ENCODE data around the gene RASGRP2. TPM values are rescaled to one million over a fixed set of nuclear protein-coding genes. Genes with fewer than 3 reads are reported as not detected.

The RASGRP2 gene
- total and polyA plus RNA-seq, 2 donors (not counting 1 experiment from before 2014, with no cell fraction given): 1.2 to 5.2 TPM

- no peak overlapping the region for H3K4me2 ChIP-seq (ENCODE audit: extremely low read depth, insufficient read depth, low read length)
- no peaks in the 10 kb centered on the region for H3K79me2 ChIP-seq (ENCODE audit: control insufficient read depth, insufficient read depth, low read length)
- no peak overlapping the region for H2AFZ ChIP-seq (ENCODE audit: low read length)
- H3K27me3 ChIP-seq (ENCODE audit: control insufficient read depth, insufficient read depth, low read length): no peaks in the 10 kb centered on the region
- H3K27ac ChIP-seq (ENCODE audit: insufficient read depth, low read length): no peak overlapping the region
- no peaks in the 10 kb centered on the region for H4K20me1 ChIP-seq (ENCODE audit: control insufficient read depth, extremely low read depth, insufficient read depth, low read length)
- TF ChIP-seq EZH2 (IDR thresholded peaks at IDR 0.05; ENCODE audit: low read length, missing control alignments): no peak
- TF ChIP-seq, protein P1, sequence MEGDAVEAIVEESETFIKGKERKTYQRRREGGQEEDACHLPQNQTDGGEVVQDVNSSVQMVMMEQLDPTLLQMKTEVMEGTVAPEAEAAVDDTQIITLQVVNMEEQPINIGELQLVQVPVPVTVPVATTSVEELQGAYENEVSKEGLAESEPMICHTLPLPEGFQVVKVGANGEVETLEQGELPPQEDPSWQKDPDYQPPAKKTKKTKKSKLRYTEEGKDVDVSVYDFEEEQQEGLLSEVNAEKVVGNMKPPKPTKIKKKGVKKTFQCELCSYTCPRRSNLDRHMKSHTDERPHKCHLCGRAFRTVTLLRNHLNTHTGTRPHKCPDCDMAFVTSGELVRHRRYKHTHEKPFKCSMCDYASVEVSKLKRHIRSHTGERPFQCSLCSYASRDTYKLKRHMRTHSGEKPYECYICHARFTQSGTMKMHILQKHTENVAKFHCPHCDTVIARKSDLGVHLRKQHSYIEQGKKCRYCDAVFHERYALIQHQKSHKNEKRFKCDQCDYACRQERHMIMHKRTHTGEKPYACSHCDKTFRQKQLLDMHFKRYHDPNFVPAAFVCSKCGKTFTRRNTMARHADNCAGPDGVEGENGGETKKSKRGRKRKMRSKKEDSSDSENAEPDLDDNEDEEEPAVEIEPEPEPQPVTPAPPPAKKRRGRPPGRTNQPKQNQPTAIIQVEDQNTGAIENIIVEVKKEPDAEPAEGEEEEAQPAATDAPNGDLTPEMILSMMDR (conservative IDR thresholded peaks at IDR 0.05 in 1 of 2, IDR thresholded peaks at IDR 0.05 in 1 of 2; ENCODE audit: low read depth in 1 of 2, low read length in 2 of 2): no peak
- H3K9me3 ChIP-seq (ENCODE audit: control insufficient read depth, insufficient read depth, low read depth, low read length): no peaks in the 10 kb centered on the region
- no peaks in the 10 kb centered on the region for H3K4me1 ChIP-seq (ENCODE audit: control insufficient read depth, extremely low read depth, insufficient read depth, low read length)
- DNase-seq (ENCODE audit: low read depth in 2 of 2): no peak
- H3K4me3 ChIP-seq (replicated peaks in 1 of 4; ENCODE audit: control extremely low read depth in 1 of 4, insufficient read depth in 1 of 4, low read depth in 3 of 4, low read length in 4 of 4): no peak overlapping the region
- no peaks in the 10 kb centered on the region for H3K36me3 ChIP-seq (ENCODE audit: control insufficient read depth, insufficient read depth, low read length)
- no peak overlapping the region for H3K9ac ChIP-seq (ENCODE audit: insufficient read depth, low read length)
These were observed 46.5 kb upstream of the RASGRP2 start for GRCh38 chr11:64790205-64791095.

- Histone ChIP-seq H3K4me1 (ENCODE audit: control insufficient read depth, extremely low read depth, insufficient read depth, low read length) (no peaks in the 10 kb centered on the region), H2AFZ (ENCODE audit: low read length) (no peak overlapping the region), H4K20me1 (ENCODE audit: control insufficient read depth, extremely low read depth, insufficient read depth, low read length) (no peaks in the 10 kb centered on the region), H3K36me3 (ENCODE audit: control insufficient read depth, insufficient read depth, low read length) (no peaks in the 10 kb centered on the region), H3K4me2 (ENCODE audit: extremely low read depth, insufficient read depth, low read length) (no peak overlapping the region), H3K9me3 (ENCODE audit: control insufficient read depth, insufficient read depth, low read depth, low read length) (no peaks in the 10 kb centered on the region), H3K9ac (ENCODE audit: insufficient read depth, low read length) (no peak overlapping the region), H3K79me2 (ENCODE audit: control insufficient read depth, insufficient read depth, low read length) (no peaks in the 10 kb centered on the region), H3K27me3 (ENCODE audit: control insufficient read depth, insufficient read depth, low read length) (no peaks in the 10 kb centered on the region), H3K4me3 (replicated peaks in 1 of 4; ENCODE audit: control extremely low read depth in 1 of 4, insufficient read depth in 1 of 4, low read depth in 3 of 4, low read length in 4 of 4) (no peak overlapping the region), H3K27ac (ENCODE audit: insufficient read depth, low read length) (no peak overlapping the region)
- TF ChIP-seq, protein P1 (conservative IDR thresholded peaks at IDR 0.05 in 1 of 2, IDR thresholded peaks at IDR 0.05 in 1 of 2; ENCODE audit: low read depth in 1 of 2, low read length in 2 of 2): no peak
- no peak for TF ChIP-seq EZH2 (IDR thresholded peaks at IDR 0.05; ENCODE audit: low read length, missing control alignments)
- no peak for DNase-seq (ENCODE audit: low read depth in 2 of 2)
These were observed 45.6 kb upstream of the RASGRP2 start for GRCh38 chr11:64789331-64790204.
